HCT116 (cell line): ENCODE results near the gene ZNF226. TPM values are rescaled to one million over a fixed set of nuclear protein-coding genes. Genes with fewer than 3 reads are reported as not detected.

Experiments
- ATAC-seq: fragments of 200-7000 bp; cut with Tn5 transposase; 2 replicates; pipeline ENCODE4 v1.9.1; 2020; ENCODE audit warnings: mild to moderate bottlenecking, moderate library complexity
- BruUV-seq: library from RNA; stranded (reverse); fragments of 400-500 nt; replicated peaks from 2 replicates; lab custom pipeline; 2021; lab: Mats Ljungman, UMichigan
- CTCF ChIA-PET: fragments of 300-600 bp; sonication (Branson Sonifier 250); formaldehyde crosslinking; loops from one replicate; lab custom pipeline; 2021; ENCODE audit warnings: antibody characterized with exemption; lab: Charles Lee
- POLR2A ChIA-PET: fragments of 300-600, 350-600 bp; sonication (Branson Sonifier 250); formaldehyde crosslinking; loops from one replicate; lab custom pipeline; 2021; ENCODE audit warnings: antibody characterized with exemption; lab: Charles Lee
- RAD21 ChIA-PET, 2 experiments: fragments of 300-600 bp; sonication (Branson Sonifier 250); formaldehyde crosslinking; loops; one replicate each; lab custom pipeline; 2023; ENCODE audit warnings: low total read pairs in 2 of 2; ENCODE audit not compliant: uncharacterized antibody in 2 of 2, unreplicated experiment in 2 of 2, low non-redundant PET in 1 of 2; lab: Charles Lee
- DNase-seq: peaks from one replicate; pipeline ENCODE4 v3.0.0-alpha.2; 2010; ENCODE audit warnings: low read depth, low spot score
- H2AFZ ChIP-seq: fragments of 200-600 bp; shearing (Covaris generic), sonication (generic); 2 replicates; pipeline ENCODE4 v1.6.1; 2017; ENCODE audit warnings: low read depth, mixed run types, mixed read lengths, antibody characterized with exemption, low read length; ENCODE audit not compliant: poor library complexity, severe bottlenecking
- H3K27ac ChIP-seq: 2 replicates; pipeline ENCODE4 v1.5.1; 2012; ENCODE audit warnings: low read depth, low read length
- H3K27me3 ChIP-seq: fragments of 200-600 bp; sonication (generic); 2 replicates; pipeline ENCODE4 v1.6.1; 2016; ENCODE audit warnings: mixed run types, low read length, mixed read lengths; ENCODE audit not compliant: insufficient read depth
- H3K36me3 ChIP-seq, 2 experiments: fragments of 200-500 bp in 1 of 2; fragments of 200-600 bp in 1 of 2; sonication (Bioruptor generic) in 1 of 2; sonication (generic) in 1 of 2; 2 replicates each; pipeline versions ENCODE4 v1.5.1 to v1.6.1; 2014 to 2016; ENCODE audit warnings: low read length in 2 of 2, inconsistent platforms in 1 of 2, mixed read lengths in 1 of 2, mixed run types in 1 of 2; ENCODE audit not compliant: insufficient read depth in 2 of 2, control insufficient read depth in 1 of 2
- H3K4me1 ChIP-seq, 2 experiments: fragments of 200-600 bp in 1 of 2; sonication (generic) in 1 of 2; 2 replicates each; pipeline versions ENCODE4 v1.5.1 to v1.6.1; 2012 to 2017; ENCODE audit warnings: low read length in 2 of 2, inconsistent platforms in 1 of 2, mild to moderate bottlenecking in 1 of 2, mixed read lengths in 1 of 2, mixed run types in 1 of 2, moderate library complexity in 1 of 2; ENCODE audit not compliant: insufficient read depth in 2 of 2, control insufficient read depth in 1 of 2
- H3K4me2 ChIP-seq: fragments of 200-600 bp; sonication (generic); 2 replicates; pipeline ENCODE4 v1.6.1; 2017; ENCODE audit warnings: mixed run types, low read length, mixed read lengths
- H3K4me3 ChIP-seq, 2 experiments: fragments of 200-600 bp in 1 of 2; sonication (generic) in 1 of 2; replicated peaks in 1 of 2; 2 replicates each; pipeline ENCODE4 v1.5.1; 2011 to 2016; ENCODE audit warnings: low read length in 2 of 2, control low read depth in 1 of 2, low read depth in 1 of 2, mild to moderate bottlenecking in 1 of 2, mixed read lengths in 1 of 2, mixed run types in 1 of 2
- H3K79me2 ChIP-seq: fragments of 200-600 bp; sonication (generic); 2 replicates; pipeline ENCODE4 v1.6.1; 2017; ENCODE audit warnings: mild to moderate bottlenecking, mixed run types, low read length, moderate library complexity, mixed read lengths; ENCODE audit not compliant: insufficient read depth
- H3K9ac ChIP-seq: fragments of 200-600 bp; sonication (generic); 2 replicates; pipeline ENCODE4 v1.6.1; 2016; ENCODE audit warnings: low read length, mixed read lengths
- H3K9me2 ChIP-seq: fragments of 200-600 bp; sonication (generic), shearing (Covaris generic); 2 replicates; pipeline ENCODE4 v1.6.1; 2017; ENCODE audit warnings: mixed run types, mild to moderate bottlenecking, moderate library complexity; ENCODE audit not compliant: insufficient read depth
- H3K9me3 ChIP-seq, 2 experiments: fragments of 200-500 bp in 1 of 2; fragments of 200-600 bp in 1 of 2; sonication (Bioruptor generic) in 1 of 2; sonication (generic) in 1 of 2; 2 replicates each; pipeline ENCODE4 v1.6.1; 2014 to 2017; ENCODE audit warnings: low read length in 2 of 2, mixed read lengths in 2 of 2, inconsistent platforms in 1 of 2, low read depth in 1 of 2, mild to moderate bottlenecking in 1 of 2, mixed run types in 1 of 2, moderate library complexity in 1 of 2; ENCODE audit not compliant: control insufficient read depth in 1 of 2, insufficient read depth in 1 of 2
- H4K20me1 ChIP-seq: fragments of 200-600 bp; sonication (generic), shearing (Covaris generic); 2 replicates; pipeline ENCODE4 v1.6.1; 2017; ENCODE audit warnings: mixed run types, mild to moderate bottlenecking, moderate library complexity; ENCODE audit not compliant: insufficient read depth
- CEBPB ChIP-seq: IDR thresholded peaks from 2 replicates; pipeline ENCODE4 v1.6.1; 2012; ENCODE audit warnings: low read depth
- CTCF ChIP-seq, 3 experiments: fragments of 200-600 bp in 1 of 3; sonication (generic) in 1 of 3; IDR thresholded peaks in 2 of 3; conservative IDR thresholded peaks in 1 of 3; 2 replicates each; pipeline ENCODE4 v1.5.1; 2012 to 2017; ENCODE audit warnings: low read depth in 2 of 3, low read length in 2 of 3, antibody characterized with exemption in 1 of 3, borderline replicate concordance in 1 of 3, control low read depth in 1 of 3, mild to moderate bottlenecking in 1 of 3, mixed read lengths in 1 of 3, mixed run types in 1 of 3, moderate library complexity in 1 of 3; ENCODE audit not compliant: insufficient read depth in 1 of 3
- EZH2phosphoT487 ChIP-seq: fragments of 200-600 bp; IDR thresholded peaks from 2 replicates; pipeline ENCODE4 v1.6.1; 2018; ENCODE audit warnings: antibody characterized with exemption, borderline replicate concordance
- POLR2A ChIP-seq: IDR thresholded peaks from 2 replicates; pipeline ENCODE4 v1.7.0; 2011; ENCODE audit warnings: borderline replicate concordance; ENCODE audit not compliant: insufficient read depth, insufficient read length; ENCODE audit errors: extremely low read depth
- POLR2AphosphoS5 ChIP-seq: IDR thresholded peaks from 2 replicates; pipeline ENCODE4 v1.6.1; 2011; ENCODE audit warnings: mild to moderate bottlenecking, low read depth, low read length, moderate library complexity
- SP1 ChIP-seq: IDR thresholded peaks from 2 replicates; pipeline ENCODE4 v1.6.1; 2012; ENCODE audit warnings: low read depth
- SRF ChIP-seq: IDR thresholded peaks from 2 replicates; pipeline ENCODE4 v1.6.1; 2012; ENCODE audit warnings: low read depth
- TCF7L2 ChIP-seq: IDR thresholded peaks from 2 replicates; pipeline ENCODE4 v1.7.0; 2011; ENCODE audit warnings: borderline replicate concordance, inconsistent platforms; ENCODE audit not compliant: insufficient read depth, insufficient read length; ENCODE audit errors: extremely low read depth
- YY1 ChIP-seq: IDR thresholded peaks from 2 replicates; pipeline ENCODE4 v1.6.1; 2011; ENCODE audit warnings: low read length, low read depth, moderate library complexity, mild to moderate bottlenecking; ENCODE audit not compliant: insufficient replicate concordance; ENCODE audit errors: extremely low read depth
- ZBTB33 ChIP-seq: IDR thresholded peaks from 2 replicates; pipeline ENCODE4 v1.6.1; 2011; ENCODE audit warnings: mild to moderate bottlenecking, low read length, moderate library complexity; ENCODE audit not compliant: insufficient replicate concordance; ENCODE audit errors: extremely low read depth
- intact Hi-C: fragments of 100-400 bp; cut with micrococcal nuclease; formaldehyde crosslinking; loops from 2 replicates; pipeline ENCODE4 v1.10.0; 2022
- total RNA-seq: library from RNA; stranded (reverse); gene quantifications from one replicate; pipeline ENCODE4 v1.2.1, GENCODE V29; 2021; ENCODE audit not compliant: unreplicated experiment
- TF ChIP-seq, protein P1 (sequence below): IDR thresholded peaks from 2 replicates; pipeline ENCODE4 v1.6.1; 2012; ENCODE audit warnings: low read depth

Gene ZNF226
- total RNA-seq, 1 experiment from 2014 or later: 17.4 TPM

DNA sequence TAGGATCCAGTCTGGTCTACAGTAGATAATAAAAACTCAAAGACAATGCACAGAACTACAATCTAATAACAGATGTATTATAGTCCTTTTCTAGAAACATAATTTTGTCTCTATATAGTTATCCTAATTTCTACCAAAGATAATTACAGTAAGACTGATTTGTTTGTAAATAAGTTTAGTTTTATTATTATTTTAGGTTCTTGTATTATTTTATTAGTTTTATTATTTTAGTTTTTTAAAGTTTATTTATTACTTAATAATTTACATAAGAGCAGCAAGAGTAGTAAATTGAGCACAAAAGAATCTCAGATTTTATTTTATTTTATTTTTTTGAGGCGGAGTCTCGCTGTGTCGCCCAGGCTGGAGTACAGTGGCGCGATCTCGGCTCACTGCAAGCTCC is 25.1 kb downstream of the ZNF226 start:
- ATAC-seq (no peak), DNase-seq (no peak)
- Histone ChIP-seq H3K4me1 (no peaks in the 10 kb centered on the region), H3K9ac (no peak overlapping the region), H3K4me3 (no peak overlapping the region), H3K9me2 (no peaks in the 10 kb centered on the region), H3K79me2 (no peaks in the 10 kb centered on the region), H3K4me2 (no peak overlapping the region), H2AFZ (no peak overlapping the region), H3K9me3 (no peaks in the 10 kb centered on the region), H3K27ac (no peak overlapping the region), H3K36me3 (no peaks in the 10 kb centered on the region), H4K20me1 (no peaks in the 10 kb centered on the region), H3K27me3 (no peaks in the 10 kb centered on the region)
- intact Hi-C loops: no loop called here
- POLR2A ChIA-PET: no interaction called here
- TF ChIP-seq, protein P1, sequence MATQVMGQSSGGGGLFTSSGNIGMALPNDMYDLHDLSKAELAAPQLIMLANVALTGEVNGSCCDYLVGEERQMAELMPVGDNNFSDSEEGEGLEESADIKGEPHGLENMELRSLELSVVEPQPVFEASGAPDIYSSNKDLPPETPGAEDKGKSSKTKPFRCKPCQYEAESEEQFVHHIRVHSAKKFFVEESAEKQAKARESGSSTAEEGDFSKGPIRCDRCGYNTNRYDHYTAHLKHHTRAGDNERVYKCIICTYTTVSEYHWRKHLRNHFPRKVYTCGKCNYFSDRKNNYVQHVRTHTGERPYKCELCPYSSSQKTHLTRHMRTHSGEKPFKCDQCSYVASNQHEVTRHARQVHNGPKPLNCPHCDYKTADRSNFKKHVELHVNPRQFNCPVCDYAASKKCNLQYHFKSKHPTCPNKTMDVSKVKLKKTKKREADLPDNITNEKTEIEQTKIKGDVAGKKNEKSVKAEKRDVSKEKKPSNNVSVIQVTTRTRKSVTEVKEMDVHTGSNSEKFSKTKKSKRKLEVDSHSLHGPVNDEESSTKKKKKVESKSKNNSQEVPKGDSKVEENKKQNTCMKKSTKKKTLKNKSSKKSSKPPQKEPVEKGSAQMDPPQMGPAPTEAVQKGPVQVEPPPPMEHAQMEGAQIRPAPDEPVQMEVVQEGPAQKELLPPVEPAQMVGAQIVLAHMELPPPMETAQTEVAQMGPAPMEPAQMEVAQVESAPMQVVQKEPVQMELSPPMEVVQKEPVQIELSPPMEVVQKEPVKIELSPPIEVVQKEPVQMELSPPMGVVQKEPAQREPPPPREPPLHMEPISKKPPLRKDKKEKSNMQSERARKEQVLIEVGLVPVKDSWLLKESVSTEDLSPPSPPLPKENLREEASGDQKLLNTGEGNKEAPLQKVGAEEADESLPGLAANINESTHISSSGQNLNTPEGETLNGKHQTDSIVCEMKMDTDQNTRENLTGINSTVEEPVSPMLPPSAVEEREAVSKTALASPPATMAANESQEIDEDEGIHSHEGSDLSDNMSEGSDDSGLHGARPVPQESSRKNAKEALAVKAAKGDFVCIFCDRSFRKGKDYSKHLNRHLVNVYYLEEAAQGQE: no peak
- TF ChIP-seq SP1 (no peak), POLR2A (no peak), POLR2AphosphoS5 (no peak), CTCF (IDR thresholded peaks at IDR 0.05 in 2 of 3, conservative IDR thresholded peaks at IDR 0.05 in 1 of 3; ENCODE audit: borderline replicate concordance in 1 of 3, insufficient read depth in 1 of 3, low read depth in 2 of 3, low read length in 2 of 3) (no peak), EZH2phosphoT487 (no peak), SRF (no peak), YY1 (no peak), ZBTB33 (no peak), TCF7L2 (no peak), CEBPB (no peak)
- CTCF ChIA-PET: no interaction called here
- BruUV-seq: no TSS peak
- RAD21 ChIA-PET: no interaction called here
